PFSK-1 (cell line): ENCODE results near the gene COA1.

Experiments
- FOXP2 ChIP-seq: optimal IDR thresholded peaks from 2 replicates; pipeline ENCODE3; 2011; ENCODE audit warnings: borderline replicate concordance, control low read depth, inconsistent platforms; ENCODE audit not compliant: insufficient read depth; ENCODE audit errors: extremely low read length, extremely low read depth
- POLR2AphosphoS5 ChIP-seq: IDR thresholded peaks from 2 replicates; pipeline ENCODE4 v1.6.1; 2012; ENCODE audit warnings: low read depth, mild to moderate bottlenecking, control low read depth, low read length, moderate library complexity
- SIN3A ChIP-seq: IDR thresholded peaks from 2 replicates; pipeline ENCODE4 v1.6.1; 2012; ENCODE audit warnings: mild to moderate bottlenecking, low read length, moderate library complexity, borderline replicate concordance; ENCODE audit not compliant: insufficient read depth
- TAF1 ChIP-seq: IDR thresholded peaks from 2 replicates; pipeline ENCODE4 v1.6.1; 2012; ENCODE audit warnings: low read length, control low read depth, borderline replicate concordance; ENCODE audit not compliant: insufficient read depth
- TF ChIP-seq, protein P1 (sequence below), 2 experiments: IDR thresholded peaks; 2 replicates each; pipeline versions ENCODE4 v1.6.1 to v1.8.0; 2011 to 2012; ENCODE audit warnings: low read depth in 2 of 2, low read length in 2 of 2, control low read depth in 1 of 2, inconsistent platforms in 1 of 2, mild to moderate bottlenecking in 1 of 2, moderate library complexity in 1 of 2; ENCODE audit not compliant: insufficient read depth in 1 of 2

Gene COA1

DNA sequence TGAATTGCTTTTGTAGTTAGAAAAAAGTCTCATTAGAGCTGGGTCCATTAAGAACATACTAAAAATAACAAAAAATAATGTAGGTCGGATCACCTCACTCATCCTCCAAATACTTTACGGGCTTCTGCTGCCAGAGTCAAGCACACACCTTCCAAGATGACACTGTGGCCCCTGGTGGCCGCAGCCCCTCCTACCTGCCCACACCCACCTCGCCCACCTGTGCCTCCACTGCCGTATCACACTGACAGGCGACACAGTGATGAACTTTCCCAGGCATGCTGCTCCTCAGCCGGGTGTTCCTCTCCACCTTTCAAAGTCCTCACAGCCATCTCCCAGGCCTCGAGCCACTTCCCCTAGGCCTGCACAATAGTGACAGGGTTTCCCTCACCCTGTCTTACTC lies 85.5 kb downstream of the COA1 start:
- TF ChIP-seq TAF1 = no peak
- TF ChIP-seq, protein P1, sequence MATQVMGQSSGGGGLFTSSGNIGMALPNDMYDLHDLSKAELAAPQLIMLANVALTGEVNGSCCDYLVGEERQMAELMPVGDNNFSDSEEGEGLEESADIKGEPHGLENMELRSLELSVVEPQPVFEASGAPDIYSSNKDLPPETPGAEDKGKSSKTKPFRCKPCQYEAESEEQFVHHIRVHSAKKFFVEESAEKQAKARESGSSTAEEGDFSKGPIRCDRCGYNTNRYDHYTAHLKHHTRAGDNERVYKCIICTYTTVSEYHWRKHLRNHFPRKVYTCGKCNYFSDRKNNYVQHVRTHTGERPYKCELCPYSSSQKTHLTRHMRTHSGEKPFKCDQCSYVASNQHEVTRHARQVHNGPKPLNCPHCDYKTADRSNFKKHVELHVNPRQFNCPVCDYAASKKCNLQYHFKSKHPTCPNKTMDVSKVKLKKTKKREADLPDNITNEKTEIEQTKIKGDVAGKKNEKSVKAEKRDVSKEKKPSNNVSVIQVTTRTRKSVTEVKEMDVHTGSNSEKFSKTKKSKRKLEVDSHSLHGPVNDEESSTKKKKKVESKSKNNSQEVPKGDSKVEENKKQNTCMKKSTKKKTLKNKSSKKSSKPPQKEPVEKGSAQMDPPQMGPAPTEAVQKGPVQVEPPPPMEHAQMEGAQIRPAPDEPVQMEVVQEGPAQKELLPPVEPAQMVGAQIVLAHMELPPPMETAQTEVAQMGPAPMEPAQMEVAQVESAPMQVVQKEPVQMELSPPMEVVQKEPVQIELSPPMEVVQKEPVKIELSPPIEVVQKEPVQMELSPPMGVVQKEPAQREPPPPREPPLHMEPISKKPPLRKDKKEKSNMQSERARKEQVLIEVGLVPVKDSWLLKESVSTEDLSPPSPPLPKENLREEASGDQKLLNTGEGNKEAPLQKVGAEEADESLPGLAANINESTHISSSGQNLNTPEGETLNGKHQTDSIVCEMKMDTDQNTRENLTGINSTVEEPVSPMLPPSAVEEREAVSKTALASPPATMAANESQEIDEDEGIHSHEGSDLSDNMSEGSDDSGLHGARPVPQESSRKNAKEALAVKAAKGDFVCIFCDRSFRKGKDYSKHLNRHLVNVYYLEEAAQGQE (IDR thresholded peaks at IDR 0.05; ENCODE audit: insufficient read depth in 1 of 2, low read depth in 2 of 2, low read length in 2 of 2) = no peak
- no peak for TF ChIP-seq FOXP2
- no peak for TF ChIP-seq POLR2AphosphoS5
- TF ChIP-seq SIN3A = no peak

DNA sequence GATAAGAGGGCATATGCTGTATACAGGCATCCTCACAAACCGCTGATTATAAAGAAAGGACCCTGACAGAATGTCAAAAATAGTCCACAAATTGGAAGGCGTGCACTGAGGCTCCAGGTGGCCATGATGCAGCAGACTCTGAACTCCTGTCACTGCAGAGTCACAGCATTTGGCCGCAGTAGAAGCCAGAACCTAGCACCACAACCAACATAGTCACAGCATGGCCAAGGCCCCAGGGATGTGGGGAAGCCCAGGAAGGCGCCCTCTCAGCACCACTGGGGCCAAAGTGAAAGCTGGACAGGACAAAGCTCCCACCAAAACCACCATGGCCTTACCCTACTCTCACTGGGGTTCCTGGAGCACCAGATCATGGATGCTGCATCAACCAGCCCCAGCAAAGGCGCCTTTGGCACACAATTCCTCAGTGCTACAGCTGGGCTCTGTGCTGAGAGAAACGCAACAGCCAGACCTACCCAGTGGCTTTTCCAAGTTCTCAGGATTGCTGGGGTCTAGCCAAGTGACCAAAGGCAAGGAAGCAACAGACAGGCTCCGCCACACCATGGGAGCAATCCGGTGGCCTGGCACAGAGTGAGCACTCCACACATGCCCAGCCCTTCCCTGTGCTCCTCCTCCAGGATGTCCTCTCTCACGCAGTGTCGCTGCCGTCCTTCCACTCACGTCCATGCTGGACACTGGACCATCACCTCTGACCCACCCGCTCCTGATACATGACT lies 86.3 kb downstream of the COA1 start:
- TF ChIP-seq, protein P1 (IDR thresholded peaks at IDR 0.05; ENCODE audit: insufficient read depth in 1 of 2, low read depth in 2 of 2, low read length in 2 of 2) = no peak
- TF ChIP-seq POLR2AphosphoS5 = no peak
- no peak for TF ChIP-seq FOXP2
- no peak for TF ChIP-seq TAF1
- TF ChIP-seq SIN3A = no peak

DNA sequence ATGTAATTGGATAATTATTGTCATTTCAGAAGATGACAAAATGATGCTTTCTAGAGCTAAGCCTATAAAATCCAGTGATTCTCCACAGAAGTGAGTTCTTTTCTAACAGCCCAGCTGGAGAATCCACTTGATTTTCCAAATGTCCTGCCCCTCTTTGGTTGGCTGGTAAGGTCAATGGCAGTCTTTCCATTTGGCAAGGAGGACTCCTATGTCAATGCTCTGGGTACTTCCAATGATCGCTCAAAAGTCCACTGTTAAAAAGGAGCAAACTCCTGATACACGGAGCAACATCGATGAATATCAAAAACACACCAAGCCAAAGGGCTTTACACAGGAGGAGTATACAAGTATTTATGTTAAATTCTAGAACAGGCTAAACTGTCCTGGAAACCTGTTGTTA lies 88.6 kb downstream of the COA1 start:
- TF ChIP-seq TAF1 (no peak), FOXP2 (no peak), POLR2AphosphoS5 (no peak), SIN3A (no peak)
- TF ChIP-seq, protein P1 (IDR thresholded peaks at IDR 0.05; ENCODE audit: insufficient read depth in 1 of 2, low read depth in 2 of 2, low read length in 2 of 2) = no peak

DNA sequence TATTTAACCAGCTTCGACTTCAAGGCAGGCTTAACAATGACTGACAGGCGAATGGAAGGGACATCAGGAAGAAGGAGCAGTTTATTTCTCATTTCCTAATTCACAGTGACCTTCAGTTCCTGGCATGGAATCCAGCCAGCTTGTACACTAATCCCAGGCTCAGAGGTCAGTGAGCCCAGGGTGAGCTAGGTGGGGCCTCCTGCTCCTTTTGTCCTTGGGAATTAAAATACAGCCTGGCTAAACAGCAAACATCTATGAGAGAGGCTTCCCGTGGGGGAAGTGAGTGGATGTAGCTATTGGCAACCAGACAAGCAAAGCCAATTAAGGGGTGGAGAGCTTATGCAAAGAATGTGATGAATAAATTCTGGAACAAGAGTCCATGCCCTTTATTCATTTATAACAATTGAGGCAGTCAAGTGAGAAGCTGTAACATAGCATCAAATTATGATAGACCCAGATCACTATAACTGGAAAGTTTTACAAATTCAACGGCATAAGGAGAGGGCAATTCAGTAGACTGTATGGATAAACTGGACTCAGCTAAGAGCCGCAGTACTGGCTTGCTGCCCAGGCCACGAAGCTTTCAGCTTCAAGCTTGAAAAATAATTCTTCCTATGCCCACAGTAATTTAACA lies 89.3 kb downstream of the COA1 start:
- TF ChIP-seq POLR2AphosphoS5 = no peak
- TF ChIP-seq, protein P1 (IDR thresholded peaks at IDR 0.05; ENCODE audit: insufficient read depth in 1 of 2, low read depth in 2 of 2, low read length in 2 of 2) = peak in 1 of 2 experiments; percentile 41; a peak in 1 of 4 replicates
